HG02973 (cell line): ENCODE measurements around the gene MTHFS.

Experiments
- ATAC-seq: cut with Tn5 transposase; IDR thresholded peaks from one replicate; pipeline ENCODE4 v1.9.1; 2021; ENCODE audit warnings: moderate library complexity; ENCODE audit not compliant: unreplicated experiment

Gene MTHFS

DNA sequence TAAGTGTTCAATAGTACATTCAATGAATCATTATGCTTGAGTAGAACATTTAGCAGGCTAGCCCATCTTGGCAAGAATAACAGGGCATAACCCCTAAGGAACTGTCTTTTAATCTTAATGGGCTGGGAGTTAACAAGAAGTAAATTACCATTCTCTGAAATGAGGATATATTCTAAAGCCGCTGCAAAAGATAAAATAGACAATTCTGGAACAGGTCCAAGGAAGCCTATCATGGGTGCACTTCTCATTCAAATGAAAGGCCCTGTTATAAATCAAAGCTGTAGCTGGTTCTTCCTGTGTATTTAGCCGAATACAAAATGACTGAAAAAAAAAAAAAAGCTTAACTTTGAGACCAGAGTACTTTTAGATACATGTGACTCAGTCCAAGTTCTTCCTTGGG is 15.6 kb downstream of the MTHFS start:
- no peak for ATAC-seq

- ATAC-seq, result no peak
Observed at GRCh38 chr15:79878078-79878705, 18.6 kb downstream of the MTHFS start.

DNA sequence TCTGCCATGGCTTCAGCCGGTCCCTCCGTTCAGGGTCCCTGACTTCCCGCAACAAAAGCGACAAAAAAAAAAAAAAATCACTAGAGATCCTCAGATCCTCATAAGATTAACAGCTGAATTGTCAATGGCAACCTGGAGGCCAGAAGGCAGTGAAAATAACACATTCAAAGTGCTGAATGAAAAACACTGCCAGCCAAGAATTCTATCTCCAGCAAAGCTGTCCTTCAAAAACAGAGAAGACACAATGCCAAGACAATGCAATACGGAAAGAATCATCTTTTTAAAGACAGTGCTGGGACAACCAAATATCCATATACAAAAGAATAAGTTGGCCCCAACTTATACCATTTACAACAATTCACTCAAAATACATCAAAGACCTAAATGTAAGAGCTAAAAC is 21.6 kb downstream of the MTHFS start:
- ATAC-seq, result no peak

- no peak for ATAC-seq
Observed at GRCh38 chr15:79874242-79874641, 22.6 kb downstream of the MTHFS start.

- ATAC-seq, result no peak
Observed at GRCh38 chr15:79872358-79873017, 24.3 kb downstream of the MTHFS start.

DNA sequence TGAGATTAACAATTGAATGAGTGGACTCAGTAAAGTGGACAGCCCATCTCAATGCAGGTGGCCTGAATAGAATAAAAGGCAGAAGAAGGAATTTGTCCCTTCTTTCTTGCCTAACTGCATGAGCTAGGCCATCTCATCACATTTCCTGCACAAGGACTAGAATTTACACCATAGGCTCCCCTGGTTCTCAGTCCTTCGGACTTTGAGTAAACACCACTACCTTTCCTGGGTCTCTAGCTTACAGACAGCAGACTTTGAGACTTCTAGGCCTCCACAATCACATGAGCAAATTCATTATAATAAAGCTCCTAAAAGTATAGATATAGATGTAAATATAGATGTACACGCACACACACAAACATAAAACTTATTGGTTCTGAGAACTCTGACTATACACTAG is 28.3 kb downstream of the MTHFS start:
- no peak for ATAC-seq

DNA sequence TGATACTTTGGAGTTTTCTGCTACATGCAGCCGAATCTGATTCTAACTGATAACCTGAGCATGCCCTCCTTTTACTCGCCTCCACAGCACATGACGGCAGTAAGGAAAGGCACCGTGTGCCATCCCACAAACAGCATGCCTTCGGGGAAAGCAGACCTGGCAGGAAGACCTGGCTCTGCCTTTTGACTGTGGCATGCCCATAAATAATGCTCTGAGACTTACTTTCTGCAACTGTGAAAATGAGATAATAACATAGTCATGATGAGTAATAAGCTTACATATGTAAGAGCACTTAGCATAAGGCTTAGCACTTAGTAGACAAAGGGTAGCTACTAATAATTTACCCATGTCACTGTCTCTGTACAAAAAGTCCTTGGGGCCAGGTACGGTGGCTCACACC is 32.9 kb downstream of the MTHFS start:
- no peak for ATAC-seq

GRCh38 chr15:79862191-79862590 is 34.6 kb downstream of the MTHFS start:
- no peak for ATAC-seq

DNA sequence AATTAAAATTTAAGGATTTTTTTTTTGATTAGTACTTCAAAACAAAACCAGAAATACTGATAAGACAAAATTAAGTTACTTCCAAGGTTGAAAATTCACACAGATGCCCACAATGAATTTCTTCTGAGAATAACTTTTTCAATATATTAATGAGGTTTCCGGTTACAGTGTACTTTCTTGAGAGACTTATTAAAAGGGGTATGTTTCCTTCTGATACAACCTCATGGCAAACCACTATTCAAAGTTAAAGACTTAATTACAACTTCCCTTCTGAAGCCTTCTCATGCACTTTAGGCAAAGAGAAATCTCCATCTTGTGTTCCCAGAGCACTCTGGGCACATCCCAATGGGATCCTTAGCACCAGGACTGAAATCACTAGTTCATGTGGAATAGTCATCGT is 36.2 kb downstream of the MTHFS start:
- no peak for ATAC-seq

- ATAC-seq, result no peak
Observed at GRCh38 chr15:79858469-79858868, 38.3 kb downstream of the MTHFS start.

GRCh38 chr15:79853492-79854328 is 43.1 kb downstream of the MTHFS start:
- peak; percentile 85 for ATAC-seq

GRCh38 chr15:79849789-79850188 is 47.0 kb downstream of the MTHFS start:
- no peak for ATAC-seq

DNA sequence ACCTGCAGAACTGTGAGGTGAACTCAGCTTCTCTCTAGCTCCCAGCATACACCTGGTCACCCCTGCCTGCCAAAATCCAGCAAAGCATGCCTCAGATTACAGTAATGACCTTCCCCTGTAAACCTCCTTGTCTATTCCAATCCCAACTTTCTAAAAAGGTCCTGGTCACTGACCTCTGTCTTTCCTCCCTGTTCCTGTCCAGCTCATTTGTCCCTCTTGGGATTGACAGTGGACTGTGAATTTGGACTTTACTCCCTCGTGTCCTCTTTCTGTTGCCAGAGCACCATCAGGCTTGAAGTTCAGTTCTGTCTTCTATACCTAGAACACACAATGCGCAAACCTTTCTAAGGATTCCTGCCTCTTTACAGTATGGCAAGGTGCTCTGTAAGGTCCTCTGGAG is 50.3 kb downstream of the MTHFS start:
- ATAC-seq, result no peak

DNA sequence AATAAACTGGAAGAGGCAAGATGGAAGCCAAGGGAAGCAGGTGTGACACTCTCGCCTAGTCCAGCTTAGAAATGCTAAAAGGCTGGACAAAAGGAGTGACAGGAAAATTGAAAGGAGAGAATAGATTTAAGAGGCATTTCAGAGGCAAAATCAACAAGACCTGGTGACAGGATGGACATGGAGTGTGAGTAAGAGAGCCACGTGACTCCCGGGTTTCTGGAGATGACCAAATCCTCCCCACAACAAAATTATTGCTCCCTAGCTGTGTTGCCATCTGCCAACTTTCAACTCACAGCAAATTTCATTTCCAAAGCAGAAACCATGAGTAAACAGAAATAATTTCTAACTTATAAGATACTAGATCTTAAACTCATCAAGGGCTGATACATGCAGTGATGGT is 52.6 kb downstream of the MTHFS start:
- no peak for ATAC-seq

GRCh38 chr15:79837846-79838245 is 59.0 kb downstream of the MTHFS start:
- ATAC-seq, result no peak

DNA sequence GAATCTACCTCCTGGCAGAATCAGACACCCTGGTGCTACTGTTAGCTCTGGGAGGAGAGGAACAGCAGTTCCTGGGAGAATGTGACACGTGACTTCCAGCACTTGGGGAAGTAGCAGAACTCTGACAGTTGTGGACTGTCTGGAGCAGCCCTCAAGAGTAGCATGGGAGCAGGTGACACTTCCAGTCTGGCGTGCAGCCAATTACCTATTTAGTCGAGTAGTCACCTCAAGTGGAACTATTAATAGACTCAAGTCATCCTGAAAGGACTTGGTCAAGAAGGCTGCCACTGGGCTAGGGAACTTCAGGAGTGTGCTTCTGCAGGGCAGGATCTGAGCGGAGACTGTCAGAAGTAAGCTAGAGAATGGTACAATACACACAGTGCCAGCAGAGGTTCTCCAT is 62.3 kb downstream of the MTHFS start:
- no peak for ATAC-seq

GRCh38 chr15:79832367-79833120 is 64.3 kb downstream of the MTHFS start:
- no peak for ATAC-seq

GRCh38 chr15:79831604-79832003 is 65.2 kb downstream of the MTHFS start:
- no peak for ATAC-seq

- ATAC-seq, result no peak
Observed at GRCh38 chr15:79829950-79830349, 66.9 kb downstream of the MTHFS start.

- no peak for ATAC-seq
Observed at GRCh38 chr15:79828447-79828846, 68.4 kb downstream of the MTHFS start.

- no peak for ATAC-seq
Observed at GRCh38 chr15:79826800-79827199, 70.0 kb downstream of the MTHFS start.
